Central memory CD8-positive, alpha-beta T cell (primary cell): ENCODE results near the gene SLC5A2.

Source experiments
- ATAC-seq: fragments of 150-1000 bp; cut with Tn5 transposase; replicated peaks from 2 replicates; pipeline ENCODE4 v1.10.0; 2022; ENCODE audit warnings: mild to moderate bottlenecking, moderate FRiP score, moderate number of reproducible peaks; ENCODE audit not compliant: poor library complexity, severe bottlenecking; ENCODE audit errors: extremely low read depth
- DNase-seq, 2 donors: peaks; one replicate each; pipeline ENCODE4 v3.0.0; 2021; ENCODE audit warnings: low spot score in 2 of 2
- H3K27ac Mint-ChIP-seq: one replicate; pipeline ENCODE4 v1.8.0; 2022; ENCODE audit warnings: low read depth, mild to moderate bottlenecking, moderate library complexity, mixed read lengths
- H3K27me3 Mint-ChIP-seq: one replicate; pipeline ENCODE4 v1.8.0; 2022; ENCODE audit warnings: mixed read lengths
- H3K36me3 Mint-ChIP-seq: one replicate; pipeline ENCODE4 v1.8.0; 2022; ENCODE audit warnings: mild to moderate bottlenecking, moderate library complexity, mixed read lengths; ENCODE audit not compliant: insufficient read depth
- H3K4me1 Mint-ChIP-seq: one replicate; pipeline ENCODE4 v1.8.0; 2022; ENCODE audit warnings: mixed read lengths
- H3K4me3 Mint-ChIP-seq: one replicate; pipeline ENCODE4 v1.8.0; 2022; ENCODE audit warnings: mild to moderate bottlenecking, moderate library complexity, mixed read lengths
- H3K9me3 Mint-ChIP-seq: one replicate; pipeline ENCODE4 v1.8.0; 2022; ENCODE audit warnings: mixed read lengths

SLC5A2 gene

GRCh38 chr16:31453255-31454204, 29.4 kb upstream of the SLC5A2 start:
- DNase-seq (no peak), ATAC-seq (no peak)
- no peaks in the 10 kb centered on the region for H3K9me3 Mint-ChIP-seq
- no peaks in the 10 kb centered on the region for H3K27me3 Mint-ChIP-seq
- H3K27ac Mint-ChIP-seq: peak overlapping the region; percentile 6
- peaks cover 39% of the 10 kb centered on the region for H3K4me1 Mint-ChIP-seq
- peaks cover 7% of the 10 kb centered on the region for H3K36me3 Mint-ChIP-seq
- no peak overlapping the region for H3K4me3 Mint-ChIP-seq

GRCh38 chr16:31455601-31456314, 27.2 kb upstream of the SLC5A2 start:
- ATAC-seq: no peak
- Mint-ChIP-seq H3K27me3 (no peaks in the 10 kb centered on the region), H3K27ac (no peak overlapping the region), H3K9me3 (no peaks in the 10 kb centered on the region), H3K4me1 (peaks cover 43% of the 10 kb centered on the region), H3K36me3 (peaks cover 16% of the 10 kb centered on the region), H3K4me3 (no peak overlapping the region)
- no peak for DNase-seq

- Mint-ChIP-seq H3K4me3 (no peak overlapping the region), H3K27ac (peak overlapping the region; percentile 94), H3K27me3 (no peaks in the 10 kb centered on the region), H3K4me1 (peaks cover 39% of the 10 kb centered on the region), H3K36me3 (peaks cover 18% of the 10 kb centered on the region), H3K9me3 (no peaks in the 10 kb centered on the region)
- ATAC-seq (no peak), DNase-seq (no peak)
Observed at GRCh38 chr16:31456988-31457360, 25.9 kb upstream of the SLC5A2 start.

GRCh38 chr16:31458073-31458843, 24.7 kb upstream of the SLC5A2 start:
- H3K9me3 Mint-ChIP-seq: no peaks in the 10 kb centered on the region
- H3K4me1 Mint-ChIP-seq: peaks cover 38% of the 10 kb centered on the region
- peaks cover 22% of the 10 kb centered on the region for H3K36me3 Mint-ChIP-seq
- no peaks in the 10 kb centered on the region for H3K27me3 Mint-ChIP-seq
- H3K4me3 Mint-ChIP-seq: peak overlapping the region; percentile 88
- peak overlapping the region; percentile 94 for H3K27ac Mint-ChIP-seq
- DNase-seq: peak; percentile 45 to 67
- peak; percentile 21 for ATAC-seq

- H3K9me3 Mint-ChIP-seq: no peaks in the 10 kb centered on the region
- no peaks in the 10 kb centered on the region for H3K27me3 Mint-ChIP-seq
- peak within 1 kb of the TSS; percentile 88 for H3K4me3 Mint-ChIP-seq
- peaks cover 32% of the 10 kb centered on the region for H3K4me1 Mint-ChIP-seq
- DNase-seq (peak; percentile 90 to 94), ATAC-seq (peak; percentile 72)
- peak within 1 kb of the TSS; percentile 94 for H3K27ac Mint-ChIP-seq
- peaks cover 28% of the 10 kb centered on the region for H3K36me3 Mint-ChIP-seq
Observed at GRCh38 chr16:31458844-31459686, 23.9 kb upstream of the SLC5A2 start, which contains the start of gene ARMC5. Gene ARMC5 (plus strand): TSS chr16:31459501. CDS start chr16:31459525, 24 bp downstream.

- DNase-seq (peak; percentile 99), ATAC-seq (peak; percentile 76)
- Mint-ChIP-seq H3K4me3 (peak overlapping the region; percentile 88), H3K4me1 (peaks cover 34% of the 10 kb centered on the region), H3K36me3 (peaks cover 31% of the 10 kb centered on the region), H3K27me3 (no peaks in the 10 kb centered on the region), H3K27ac (peak overlapping the region; percentile 94), H3K9me3 (no peaks in the 10 kb centered on the region)
Observed at GRCh38 chr16:31459687-31460581, 23.0 kb upstream of the SLC5A2 start.

- no peaks in the 10 kb centered on the region for H3K27me3 Mint-ChIP-seq
- H3K9me3 Mint-ChIP-seq: no peaks in the 10 kb centered on the region
- peak overlapping the region; percentile 88 for H3K4me3 Mint-ChIP-seq
- no peak for ATAC-seq
- peak overlapping the region; percentile 94 for H3K27ac Mint-ChIP-seq
- H3K4me1 Mint-ChIP-seq: peaks cover 29% of the 10 kb centered on the region
- H3K36me3 Mint-ChIP-seq: peaks cover 34% of the 10 kb centered on the region
- DNase-seq: no peak
Observed at GRCh38 chr16:31460582-31461002, 22.3 kb upstream of the SLC5A2 start.

- no peak for DNase-seq
- H3K36me3 Mint-ChIP-seq: peaks cover 36% of the 10 kb centered on the region
- no peak for ATAC-seq
- H3K27me3 Mint-ChIP-seq: no peaks in the 10 kb centered on the region
- peaks cover 24% of the 10 kb centered on the region for H3K4me1 Mint-ChIP-seq
- no peak overlapping the region for H3K27ac Mint-ChIP-seq
- H3K4me3 Mint-ChIP-seq: no peak overlapping the region
- H3K9me3 Mint-ChIP-seq: no peaks in the 10 kb centered on the region
Observed at GRCh38 chr16:31461201-31461920, 21.6 kb upstream of the SLC5A2 start.

- DNase-seq (no peak), ATAC-seq (no peak)
- peaks cover 30% of the 10 kb centered on the region for H3K4me1 Mint-ChIP-seq
- no peaks in the 10 kb centered on the region for H3K27me3 Mint-ChIP-seq
- no peaks in the 10 kb centered on the region for H3K9me3 Mint-ChIP-seq
- no peak overlapping the region for H3K4me3 Mint-ChIP-seq
- no peak overlapping the region for H3K27ac Mint-ChIP-seq
- peaks cover 37% of the 10 kb centered on the region for H3K36me3 Mint-ChIP-seq
Observed at GRCh38 chr16:31461921-31462804, 20.8 kb upstream of the SLC5A2 start.

GRCh38 chr16:31464348-31464769, 18.6 kb upstream of the SLC5A2 start:
- H3K4me1 Mint-ChIP-seq: peaks cover 28% of the 10 kb centered on the region
- H3K36me3 Mint-ChIP-seq: peaks cover 30% of the 10 kb centered on the region
- no peaks in the 10 kb centered on the region for H3K27me3 Mint-ChIP-seq
- no peak overlapping the region for H3K4me3 Mint-ChIP-seq
- H3K9me3 Mint-ChIP-seq: no peaks in the 10 kb centered on the region
- ATAC-seq (no peak), DNase-seq (no peak)
- no peak overlapping the region for H3K27ac Mint-ChIP-seq
